Neural crest cell (in vitro differentiated cells): ENCODE measurements around the gene MTMR12. TPM values are rescaled to one million over a fixed set of nuclear protein-coding genes. Genes with fewer than 3 reads are reported as not detected.

Experiments
- DNase-seq: peaks from one replicate; pipeline ENCODE4 v3.0.0; 2021; ENCODE audit warnings: low read depth, mixed read lengths, low spot score
- H3K27ac Mint-ChIP-seq: one replicate; pipeline ENCODE4 v1.8.0; 2021; ENCODE audit warnings: mild to moderate bottlenecking, mixed read lengths; ENCODE audit not compliant: unreplicated experiment
- H3K27me3 Mint-ChIP-seq: 2 replicates; pipeline ENCODE4 v1.8.0; 2021; ENCODE audit warnings: low read depth, mild to moderate bottlenecking, mixed read lengths
- H3K36me3 Mint-ChIP-seq: 2 replicates; pipeline ENCODE4 v1.8.0; 2021; ENCODE audit warnings: low read depth, mild to moderate bottlenecking, mixed read lengths
- H3K4me1 Mint-ChIP-seq: 2 replicates; pipeline ENCODE4 v1.8.0; 2021; ENCODE audit warnings: mixed read lengths
- H3K4me3 Mint-ChIP-seq: one replicate; pipeline ENCODE4 v1.8.0; 2021; ENCODE audit warnings: mild to moderate bottlenecking, mixed read lengths
- H3K9me3 Mint-ChIP-seq: 2 replicates; pipeline ENCODE4 v1.8.0; 2021; ENCODE audit warnings: mixed read lengths
- CTCF ChIP-seq: fragments of 200-600 bp; sonication (generic); conservative IDR thresholded peaks from 2 replicates; pipeline ENCODE4 v1.5.0; 2021; ENCODE audit warnings: antibody characterized with exemption, mild to moderate bottlenecking
- total RNA-seq: library from RNA; stranded (reverse); gene quantifications from 2 replicates; pipeline ENCODE4 v1.2.1, GENCODE V29; 2021

The MTMR12 gene
- total RNA-seq, 1 donor from 2014 or later, result 28.1 TPM

DNA sequence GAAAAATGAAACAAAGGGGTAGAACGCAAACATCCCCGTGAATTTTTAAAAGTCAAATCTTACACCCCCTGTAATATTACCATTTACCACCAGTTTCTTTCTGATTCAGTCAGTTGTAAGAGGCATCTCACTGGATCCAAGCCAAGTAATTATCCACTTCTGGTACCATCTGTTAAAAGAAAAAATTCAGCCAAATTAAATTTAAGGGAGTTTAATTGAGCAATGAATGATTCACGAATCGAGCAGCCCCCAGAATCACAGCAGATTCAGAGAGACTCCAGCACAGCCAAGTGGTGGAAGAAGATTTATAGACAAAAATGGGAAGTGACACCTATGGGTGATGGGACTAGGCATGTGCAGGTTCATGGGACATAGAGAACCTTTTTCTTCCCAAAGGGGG, 29.9 kb upstream of the MTMR12 start:
- Mint-ChIP-seq H3K4me3 (no peak overlapping the region), H3K27me3 (no peaks in the 10 kb centered on the region), H3K36me3 (peaks cover 24% of the 10 kb centered on the region), H3K27ac (no peak overlapping the region), H3K4me1 (no peaks in the 10 kb centered on the region), H3K9me3 (peaks cover 20% of the 10 kb centered on the region)
- no peak for DNase-seq
- TF ChIP-seq CTCF, result no peak

GRCh38 chr5:32339878-32340277, 27.1 kb upstream of the MTMR12 start:
- H3K9me3 Mint-ChIP-seq, result peaks cover 27% of the 10 kb centered on the region

DNA sequence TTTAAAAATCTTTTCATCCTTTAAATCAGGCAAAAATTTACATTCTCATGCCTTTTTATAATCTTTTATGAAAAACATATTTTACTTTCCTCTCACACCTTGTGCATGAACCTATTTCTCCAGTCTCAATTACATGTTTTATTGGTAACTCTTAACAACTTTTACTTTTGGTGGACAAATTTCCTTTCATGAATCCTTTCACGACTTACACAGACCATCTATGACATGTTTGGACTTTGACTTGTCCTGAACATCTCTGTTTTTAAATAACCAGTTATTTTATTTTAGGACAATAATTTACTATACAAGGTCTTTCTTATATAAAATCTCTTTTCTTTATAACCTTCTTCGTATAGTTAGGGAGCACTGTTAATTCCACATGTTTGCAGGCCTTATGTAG, 26.5 kb upstream of the MTMR12 start:
- no peaks in the 10 kb centered on the region for H3K27me3 Mint-ChIP-seq
- H3K4me3 Mint-ChIP-seq, result no peak overlapping the region
- H3K9me3 Mint-ChIP-seq, result peaks cover 32% of the 10 kb centered on the region
- DNase-seq, result no peak
- no peak for TF ChIP-seq CTCF
- H3K27ac Mint-ChIP-seq, result no peak overlapping the region
- no peaks in the 10 kb centered on the region for H3K4me1 Mint-ChIP-seq
- H3K36me3 Mint-ChIP-seq, result peaks cover 17% of the 10 kb centered on the region

More at GRCh38 chr5:32339878-32340277, 27.1 kb upstream of the MTMR12 start:
- Mint-ChIP-seq H3K4me1 (no peaks in the 10 kb centered on the region), H3K36me3 (peaks cover 17% of the 10 kb centered on the region), H3K4me3 (no peak overlapping the region), H3K27ac (no peak overlapping the region), H3K27me3 (no peaks in the 10 kb centered on the region)
- TF ChIP-seq CTCF, result no peak
- no peak for DNase-seq

DNA sequence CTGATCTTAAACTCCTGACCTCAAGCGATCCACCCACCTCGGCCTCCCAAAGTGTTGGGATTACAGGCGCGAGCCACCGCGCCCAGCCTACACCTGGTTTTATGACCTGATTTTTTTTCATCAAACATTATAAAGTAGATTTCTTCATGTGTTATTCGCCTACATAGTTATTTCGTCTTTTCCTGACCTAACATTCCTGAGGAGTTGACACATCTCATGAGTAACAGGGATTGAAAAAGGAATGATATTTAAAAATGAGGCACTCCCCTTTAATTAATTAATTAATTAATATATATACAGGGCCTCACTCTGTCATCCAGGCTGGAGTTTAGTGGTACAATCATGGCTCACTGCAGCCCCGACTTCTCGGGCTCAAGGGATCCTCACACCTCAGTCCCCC, 20.2 kb upstream of the MTMR12 start:
- no peak overlapping the region for H3K4me3 Mint-ChIP-seq
- H3K4me1 Mint-ChIP-seq, result peaks cover 19% of the 10 kb centered on the region
- DNase-seq, result no peak
- H3K27ac Mint-ChIP-seq, result no peak overlapping the region
- peaks cover 20% of the 10 kb centered on the region for H3K9me3 Mint-ChIP-seq
- no peak for TF ChIP-seq CTCF
- peaks cover 3% of the 10 kb centered on the region for H3K36me3 Mint-ChIP-seq
- no peaks in the 10 kb centered on the region for H3K27me3 Mint-ChIP-seq

DNA sequence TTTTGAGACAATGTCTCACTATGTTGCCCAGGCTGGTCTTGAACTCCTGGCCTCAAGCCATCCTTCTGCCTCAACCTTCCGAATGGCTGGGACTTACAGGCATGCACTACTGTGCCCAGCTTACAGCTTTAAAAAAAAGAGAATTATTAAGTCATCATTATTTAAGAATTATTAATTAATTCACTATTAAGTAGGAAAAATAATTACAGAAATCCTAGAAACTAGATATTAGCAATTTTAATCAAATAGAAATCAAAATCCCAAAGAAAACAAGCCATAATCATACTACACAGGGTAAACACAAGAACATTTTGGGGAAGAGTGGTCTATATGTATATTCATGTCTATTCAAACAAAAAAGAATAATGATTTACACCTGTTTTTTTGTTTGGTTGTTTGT, 19.6 kb upstream of the MTMR12 start:
- H3K27ac Mint-ChIP-seq, result no peak overlapping the region
- peaks cover 3% of the 10 kb centered on the region for H3K36me3 Mint-ChIP-seq
- H3K9me3 Mint-ChIP-seq, result peaks cover 20% of the 10 kb centered on the region
- DNase-seq, result no peak
- H3K27me3 Mint-ChIP-seq, result no peaks in the 10 kb centered on the region
- TF ChIP-seq CTCF, result no peak
- no peak overlapping the region for H3K4me3 Mint-ChIP-seq
- H3K4me1 Mint-ChIP-seq, result peaks cover 19% of the 10 kb centered on the region

DNA sequence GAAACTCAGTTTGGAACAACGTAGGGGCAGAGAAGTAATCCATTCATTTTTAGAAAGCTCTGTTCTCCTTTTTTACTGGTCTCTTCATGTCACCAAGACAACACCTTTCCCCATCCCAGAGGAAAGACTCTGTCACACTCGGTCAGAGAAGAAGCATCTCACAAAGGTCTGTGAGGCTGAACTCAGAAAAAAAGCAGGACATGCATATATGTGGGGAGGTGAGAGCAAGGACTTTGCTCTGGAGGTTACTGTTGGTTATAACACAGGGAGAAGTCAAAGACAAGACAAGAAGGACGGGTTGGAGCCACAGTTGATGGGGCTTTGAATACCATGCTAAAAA, 19.2 kb upstream of the MTMR12 start:
- no peak for DNase-seq
- H3K9me3 Mint-ChIP-seq, result peaks cover 20% of the 10 kb centered on the region
- TF ChIP-seq CTCF, result no peak
- H3K4me1 Mint-ChIP-seq, result peaks cover 19% of the 10 kb centered on the region
- H3K27ac Mint-ChIP-seq, result no peak overlapping the region
- H3K27me3 Mint-ChIP-seq, result no peaks in the 10 kb centered on the region
- H3K4me3 Mint-ChIP-seq, result no peak overlapping the region
- peaks cover 3% of the 10 kb centered on the region for H3K36me3 Mint-ChIP-seq
